ENCODE data around the gene VPS13D.

VPS13D gene

DNA sequence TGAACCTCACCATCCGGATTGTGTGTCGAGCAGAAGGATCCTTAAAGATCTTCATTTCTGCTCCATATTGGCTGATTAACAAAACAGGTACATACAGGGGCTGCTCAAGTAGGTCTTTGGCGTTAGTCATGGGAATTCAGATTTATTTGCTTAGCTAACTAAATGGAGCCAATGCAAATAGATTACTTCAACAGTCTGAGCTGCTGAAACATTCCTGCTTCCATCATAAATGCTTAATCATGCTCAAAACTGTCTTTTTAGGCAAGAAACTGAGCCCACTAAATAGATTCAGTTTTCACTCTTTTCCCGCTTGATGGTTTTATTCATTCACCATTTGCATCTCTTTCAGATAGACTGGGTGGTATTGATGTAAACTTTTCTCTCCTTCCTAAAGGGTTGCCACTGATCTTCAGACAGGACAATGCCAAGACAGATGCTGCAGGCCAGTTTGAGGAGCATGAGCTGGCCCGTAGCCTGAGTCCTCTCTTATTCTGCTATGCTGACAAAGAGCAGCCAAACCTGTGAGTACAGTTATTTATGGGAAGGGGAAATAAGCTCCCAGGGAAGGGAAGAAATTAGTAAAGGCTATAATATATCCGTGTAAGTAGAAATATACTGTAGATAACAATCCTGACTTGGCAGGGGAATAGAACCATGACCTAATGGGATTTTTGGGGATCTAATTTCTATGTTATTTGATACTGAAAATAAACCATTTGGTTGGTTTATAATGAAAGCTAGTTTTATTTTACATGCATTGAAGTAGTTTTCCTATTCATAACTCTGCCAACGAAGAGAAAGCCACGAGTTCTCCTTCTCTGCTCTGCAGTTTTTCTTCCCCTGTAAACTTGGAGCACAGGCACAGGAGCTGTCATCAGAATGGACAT is 126.4 kb downstream of the VPS13D start:
- no peaks in the 10 kb centered on the region; the same call in 1 of the 2 replicates for H3K36me3 ChIP-seq (replicated peaks; ENCODE audit: insufficient read depth, low read length)
- H3K9me2 ChIP-seq (replicated peaks; ENCODE audit: insufficient read depth, low read length), result no peaks in the 10 kb centered on the region
- no peaks in the 10 kb centered on the region for H3K79me2 ChIP-seq (ENCODE audit: low read length)
- no peaks in the 10 kb centered on the region for H3K27me3 ChIP-seq (replicated peaks; ENCODE audit: insufficient read depth, low read length)
- no peak overlapping the region for H2AFZ ChIP-seq (ENCODE audit: low read length)
- peaks cover 11% of the 10 kb centered on the region for H3F3A ChIP-seq (ENCODE audit: insufficient read depth, low read length)
- no peak overlapping the region for H3K9ac ChIP-seq (ENCODE audit: low read length)
- no peaks in the 10 kb centered on the region for H3K9me3 ChIP-seq (replicated peaks; ENCODE audit: insufficient read depth, low read length)
- DNase-seq, result no peak
- no peak overlapping the region for H3K27ac ChIP-seq (ENCODE audit: low read length)
- peaks cover 20% of the 10 kb centered on the region for H3K4me1 ChIP-seq (ENCODE audit: low read length)
- TF ChIP-seq EZH2phosphoT487 (IDR thresholded peaks at IDR 0.05; ENCODE audit: low read length) (no peak), EZH2 (optimal IDR thresholded peaks at IDR 0.05; ENCODE audit: low read depth, low read length) (no peak)
- TF ChIP-seq, protein P1, sequence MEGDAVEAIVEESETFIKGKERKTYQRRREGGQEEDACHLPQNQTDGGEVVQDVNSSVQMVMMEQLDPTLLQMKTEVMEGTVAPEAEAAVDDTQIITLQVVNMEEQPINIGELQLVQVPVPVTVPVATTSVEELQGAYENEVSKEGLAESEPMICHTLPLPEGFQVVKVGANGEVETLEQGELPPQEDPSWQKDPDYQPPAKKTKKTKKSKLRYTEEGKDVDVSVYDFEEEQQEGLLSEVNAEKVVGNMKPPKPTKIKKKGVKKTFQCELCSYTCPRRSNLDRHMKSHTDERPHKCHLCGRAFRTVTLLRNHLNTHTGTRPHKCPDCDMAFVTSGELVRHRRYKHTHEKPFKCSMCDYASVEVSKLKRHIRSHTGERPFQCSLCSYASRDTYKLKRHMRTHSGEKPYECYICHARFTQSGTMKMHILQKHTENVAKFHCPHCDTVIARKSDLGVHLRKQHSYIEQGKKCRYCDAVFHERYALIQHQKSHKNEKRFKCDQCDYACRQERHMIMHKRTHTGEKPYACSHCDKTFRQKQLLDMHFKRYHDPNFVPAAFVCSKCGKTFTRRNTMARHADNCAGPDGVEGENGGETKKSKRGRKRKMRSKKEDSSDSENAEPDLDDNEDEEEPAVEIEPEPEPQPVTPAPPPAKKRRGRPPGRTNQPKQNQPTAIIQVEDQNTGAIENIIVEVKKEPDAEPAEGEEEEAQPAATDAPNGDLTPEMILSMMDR (IDR thresholded peaks at IDR 0.05; ENCODE audit: low read length), result no peak
- no peak overlapping the region for H3K4me3 ChIP-seq (ENCODE audit: low read length)
- no peaks in the 10 kb centered on the region for H4K20me1 ChIP-seq (ENCODE audit: insufficient read depth, low read length)
- H3K4me2 ChIP-seq (ENCODE audit: low read depth, low read length), result no peak overlapping the region

DNA sequence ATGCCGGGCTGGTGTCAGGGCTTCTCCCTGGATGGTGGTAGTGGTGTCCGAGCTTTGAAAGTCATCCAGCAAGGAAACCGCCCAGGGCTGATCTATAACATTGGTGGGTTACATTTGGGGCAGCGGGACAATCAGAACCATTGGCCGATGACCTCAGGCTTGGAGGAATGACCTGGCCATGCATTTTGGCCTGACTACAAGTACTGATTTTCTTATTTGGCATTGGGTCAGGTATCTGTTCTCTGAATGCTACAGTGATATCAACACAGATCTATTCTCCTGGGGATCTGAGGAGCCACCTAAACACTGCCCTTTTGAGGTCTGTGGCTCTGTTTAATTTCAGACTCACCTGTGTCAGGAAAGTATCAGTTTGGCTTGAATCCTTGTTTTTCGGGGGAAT is 128.7 kb downstream of the VPS13D start:
- Histone ChIP-seq H3K4me2 (ENCODE audit: low read depth, low read length) (no peak overlapping the region), H2AFZ (ENCODE audit: low read length) (no peak overlapping the region), H3K9ac (ENCODE audit: low read length) (no peak overlapping the region), H3K27me3 (replicated peaks; ENCODE audit: insufficient read depth, low read length) (no peaks in the 10 kb centered on the region), H3F3A (ENCODE audit: insufficient read depth, low read length) (peaks cover 11% of the 10 kb centered on the region), H3K9me2 (replicated peaks; ENCODE audit: insufficient read depth, low read length) (no peaks in the 10 kb centered on the region), H3K36me3 (replicated peaks; ENCODE audit: insufficient read depth, low read length) (no peaks in the 10 kb centered on the region; the same call in 1 of the 2 replicates), H3K79me2 (ENCODE audit: low read length) (no peaks in the 10 kb centered on the region), H3K9me3 (replicated peaks; ENCODE audit: insufficient read depth, low read length) (no peaks in the 10 kb centered on the region), H3K4me1 (ENCODE audit: low read length) (peaks cover 20% of the 10 kb centered on the region), H4K20me1 (ENCODE audit: insufficient read depth, low read length) (no peaks in the 10 kb centered on the region), H3K27ac (ENCODE audit: low read length) (no peak overlapping the region), H3K4me3 (ENCODE audit: low read length) (no peak overlapping the region)
- TF ChIP-seq, protein P1 (IDR thresholded peaks at IDR 0.05; ENCODE audit: low read length), result no peak
- TF ChIP-seq EZH2phosphoT487 (IDR thresholded peaks at IDR 0.05; ENCODE audit: low read length) (no peak), EZH2 (optimal IDR thresholded peaks at IDR 0.05; ENCODE audit: low read depth, low read length) (no peak)
- DNase-seq, result no peak

DNA sequence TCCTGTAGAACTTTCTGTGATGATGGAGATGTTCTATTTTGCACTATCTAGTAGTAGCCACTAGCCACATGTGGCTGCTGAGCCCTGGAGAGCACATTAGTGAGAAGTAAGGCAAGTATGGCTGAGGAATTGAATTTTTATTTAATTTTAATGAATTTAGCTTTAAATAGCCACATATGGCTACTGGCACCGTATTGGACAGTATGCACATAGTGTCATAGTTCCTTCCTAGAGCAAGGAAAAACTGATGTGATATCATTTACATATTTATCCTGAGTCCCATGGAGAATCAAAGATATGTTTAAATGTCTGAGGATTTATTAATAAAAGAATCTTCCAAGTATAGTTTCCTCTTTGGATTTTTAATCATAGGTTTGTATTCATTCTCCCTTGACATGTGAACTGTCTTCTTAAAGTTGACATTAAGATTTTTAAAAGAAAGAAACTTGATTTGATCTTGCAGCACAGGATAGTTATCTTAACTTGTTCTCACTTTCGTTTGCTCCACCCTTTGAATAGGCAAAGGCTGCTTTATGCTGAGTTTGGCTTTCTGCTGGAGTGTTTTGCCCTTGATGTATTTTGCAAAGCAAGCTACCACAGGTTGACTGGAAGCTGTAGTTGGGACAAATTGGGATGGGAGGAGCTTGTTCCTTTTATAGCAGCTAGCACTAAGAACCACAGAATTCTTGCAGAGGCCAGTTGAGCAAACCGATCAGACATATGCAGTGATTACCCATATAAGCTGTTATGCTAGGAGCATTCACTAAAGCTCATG is 129.7 kb downstream of the VPS13D start:
- H4K20me1 ChIP-seq (ENCODE audit: insufficient read depth, low read length), result no peaks in the 10 kb centered on the region
- H3K79me2 ChIP-seq (ENCODE audit: low read length), result no peaks in the 10 kb centered on the region
- DNase-seq, result peak; percentile 76
- H3K9ac ChIP-seq (ENCODE audit: low read length), result no peak overlapping the region
- peak overlapping the region; percentile 17; the same call in 1 of the 2 replicates for H3K4me2 ChIP-seq (ENCODE audit: low read depth, low read length)
- no peaks in the 10 kb centered on the region; the same call in 1 of the 2 replicates for H3K36me3 ChIP-seq (replicated peaks; ENCODE audit: insufficient read depth, low read length)
- peaks cover 20% of the 10 kb centered on the region for H3K4me1 ChIP-seq (ENCODE audit: low read length)
- no peak overlapping the region for H3K27ac ChIP-seq (ENCODE audit: low read length)
- no peaks in the 10 kb centered on the region for H3K27me3 ChIP-seq (replicated peaks; ENCODE audit: insufficient read depth, low read length)
- no peak overlapping the region for H2AFZ ChIP-seq (ENCODE audit: low read length)
- TF ChIP-seq EZH2 (optimal IDR thresholded peaks at IDR 0.05; ENCODE audit: low read depth, low read length), result no peak
- no peak for TF ChIP-seq EZH2phosphoT487 (IDR thresholded peaks at IDR 0.05; ENCODE audit: low read length)
- TF ChIP-seq, protein P1 (IDR thresholded peaks at IDR 0.05; ENCODE audit: low read length), result no peak
- H3K9me3 ChIP-seq (replicated peaks; ENCODE audit: insufficient read depth, low read length), result no peaks in the 10 kb centered on the region
- no peaks in the 10 kb centered on the region for H3K9me2 ChIP-seq (replicated peaks; ENCODE audit: insufficient read depth, low read length)
- H3K4me3 ChIP-seq (ENCODE audit: low read length), result no peak overlapping the region
- H3F3A ChIP-seq (ENCODE audit: insufficient read depth, low read length), result peaks cover 11% of the 10 kb centered on the region
